ENCODE results near the gene ADTRP. TPM values are rescaled to one million over a fixed set of nuclear protein-coding genes. Genes with fewer than 3 reads are reported as not detected.

ADTRP gene
- total and polyA plus RNA-seq, 10 of the 15 experiments (the other 5 are each of a cell fraction or from before 2014, with no cell fraction given): 0.10 to 2.6 (median 2.1) TPM

- TF ChIP-seq ZBTB4 (CRISPR knock-in tag; IDR thresholded peaks at IDR 0.05) (no peak), TBL1XR1 (IDR thresholded peaks at IDR 0.05; ENCODE audit: low read depth, low read length) (no peak), MXI1 (IDR thresholded peaks at IDR 0.05; ENCODE audit: low read depth, low read length) (no peak), SREBF1 (IDR thresholded peaks at IDR 0.05; ENCODE audit: low read length) (no peak)
Observed at GRCh38 chr6:11766589-11767450, 11.8 kb downstream of the ADTRP start (continued).

- no peak for TF ChIP-seq CREB1 (IDR thresholded peaks at IDR 0.05; ENCODE audit: low read depth)
- TF ChIP-seq CHD2 (IDR thresholded peaks at IDR 0.05; ENCODE audit: borderline replicate concordance, low read depth, low read length): no peak
- no peak for TF ChIP-seq CREM (IDR thresholded peaks at IDR 0.05; ENCODE audit: low read depth)
- no peak for TF ChIP-seq MTA3 (IDR thresholded peaks at IDR 0.05; ENCODE audit: borderline replicate concordance, low read length)
- peak; percentile 64 for TF ChIP-seq RAD21 (IDR thresholded peaks at IDR 0.05; ENCODE audit: insufficient read depth, low read depth, low read length)
- no peak for TF ChIP-seq ETV6 (conservative IDR thresholded peaks at IDR 0.05 in 1 of 2, IDR thresholded peaks at IDR 0.05 in 1 of 2; ENCODE audit: borderline replicate concordance in 1 of 2, low read depth in 1 of 2)
- TF ChIP-seq, protein P1, sequence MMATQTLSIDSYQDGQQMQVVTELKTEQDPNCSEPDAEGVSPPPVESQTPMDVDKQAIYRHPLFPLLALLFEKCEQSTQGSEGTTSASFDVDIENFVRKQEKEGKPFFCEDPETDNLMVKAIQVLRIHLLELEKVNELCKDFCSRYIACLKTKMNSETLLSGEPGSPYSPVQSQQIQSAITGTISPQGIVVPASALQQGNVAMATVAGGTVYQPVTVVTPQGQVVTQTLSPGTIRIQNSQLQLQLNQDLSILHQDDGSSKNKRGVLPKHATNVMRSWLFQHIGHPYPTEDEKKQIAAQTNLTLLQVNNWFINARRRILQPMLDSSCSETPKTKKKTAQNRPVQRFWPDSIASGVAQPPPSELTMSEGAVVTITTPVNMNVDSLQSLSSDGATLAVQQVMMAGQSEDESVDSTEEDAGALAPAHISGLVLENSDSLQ (IDR thresholded peaks at IDR 0.05): no peak
- TF ChIP-seq TBL1XR1 (IDR thresholded peaks at IDR 0.05; ENCODE audit: low read depth, low read length): no peak
- H3K27me3 ChIP-seq (replicated peaks in 1 of 2; ENCODE audit: control insufficient read depth in 2 of 2, insufficient read depth in 2 of 2, low read length in 1 of 2): no peaks in the 10 kb centered on the region
- CTCF ChIA-PET: interaction anchor here (1.0 kb wide), 1 partner anchor 188 kb away, joined by 3 read pairs; no protein-coding TSS in a partner anchor
- no peak for DNase-seq (ENCODE audit: low read depth, low spot score)
- SMC1A ChIA-PET (ENCODE audit: uncharacterized antibody, unreplicated experiment): interaction anchor here (0.8 to 3.8 kb wide), 7 partner anchors 11 to 192 kb away, joined by 3 to 14 read pairs (median 4); no protein-coding TSS in a partner anchor
- ATAC-seq: no peak
- in situ Hi-C loops (cut with MboI) (no loop called here), intact Hi-C loops (cut with micrococcal nuclease; ENCODE audit: unreplicated experiment) (no loop called here)
- no peak overlapping the region for H3K4me3 ChIP-seq
- no peaks in the 10 kb centered on the region for H3K9me3 ChIP-seq (replicated peaks; ENCODE audit: control insufficient read depth, insufficient read depth, low read length)
- no peak overlapping the region for H2AFZ ChIP-seq (ENCODE audit: control insufficient read depth, low read depth, low read length)
- POLR2A ChIA-PET: interaction anchor here (1.1 to 1.5 kb wide), 2 partner anchors 8 to 10 kb away, joined by 3 read pairs; no protein-coding TSS in a partner anchor
- peak; percentile 88 for FAIRE-seq
- H3K9ac ChIP-seq (ENCODE audit: control insufficient read depth, insufficient read depth, low read length): no peak overlapping the region
- no TSS peak for BruUV-seq (replicated peaks)
- 0% methylated on average over 2 of the region's 2 CpGs for WGBS (ENCODE audit: insufficient coverage, insufficient replicate concordance, low lambda C conversion rate, missing lambda C conversion rate)
- RAD21 ChIA-PET (ENCODE audit: unreplicated experiment): no interaction called here
- no peak overlapping the region for H3K4me2 ChIP-seq (ENCODE audit: control insufficient read depth, insufficient read depth)
- H3K4me1 ChIP-seq (ENCODE audit: control insufficient read depth, insufficient read depth, low read length): peaks cover 11% of the 10 kb centered on the region
- no peaks in the 10 kb centered on the region for H3K79me2 ChIP-seq (ENCODE audit: control insufficient read depth, insufficient read depth, low read length)
- no peaks in the 10 kb centered on the region for H4K20me1 ChIP-seq (ENCODE audit: control insufficient read depth, insufficient read depth)
- H3K27ac ChIP-seq (ENCODE audit: control insufficient read depth, insufficient read depth): no peak overlapping the region
- no peaks in the 10 kb centered on the region for H3K36me3 ChIP-seq (ENCODE audit: control insufficient read depth in 2 of 2, insufficient read depth in 2 of 2, low read length in 1 of 2)
Observed at GRCh38 chr6:11766043-11766442, 12.6 kb downstream of the ADTRP start.
